HS-27A (cell line): Measurements from ENCODE around the gene SALL4.
A peak's percentile ranks its signal among the peaks of the same experiment; 100 is the strongest.
"Not testable (repeated sequence)": the region's sequence is repeated elsewhere in the genome, so short reads cannot be mapped to it uniquely, and the experiment has no call there.

Source experiments
- DNase-seq: peaks from one replicate; pipeline ENCODE4 v3.0.0-alpha.2; 2012; ENCODE audit warnings: low read depth, missing footprints

Gene SALL4

DNA sequence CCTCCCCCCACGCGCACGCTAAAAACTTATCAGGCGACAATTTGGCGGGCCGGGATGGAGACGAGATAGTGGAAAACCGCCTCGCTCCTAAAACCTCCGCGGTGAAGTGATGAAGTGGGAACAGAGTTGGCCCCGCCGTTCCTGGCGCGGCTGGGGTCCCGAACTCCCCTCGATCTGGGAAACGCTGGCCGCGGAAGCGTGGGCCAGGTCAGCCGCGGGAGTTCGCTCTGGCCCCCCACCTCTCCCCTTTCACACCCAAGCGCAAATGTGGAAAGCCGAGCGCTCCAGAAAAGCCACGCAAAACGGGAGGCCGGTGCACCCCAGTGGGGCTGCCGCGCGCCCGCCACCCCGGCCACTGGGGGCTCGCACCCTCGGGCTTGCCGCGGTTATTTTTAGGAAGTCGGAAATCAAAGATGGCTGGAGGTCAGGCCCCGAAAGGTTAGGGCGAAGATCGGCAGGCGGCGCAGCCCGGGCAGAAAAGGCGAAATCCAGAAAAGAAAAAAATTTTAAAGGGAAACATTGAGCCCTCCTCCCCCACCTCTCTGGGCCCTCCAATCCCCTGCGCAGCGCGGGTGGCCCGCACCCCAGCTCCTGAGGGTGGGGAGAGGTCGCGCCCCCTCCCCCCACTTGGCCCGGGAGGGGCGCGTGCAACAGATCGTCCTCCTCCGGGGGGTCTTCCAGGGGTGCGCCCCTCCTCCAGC, 1.0 kb downstream of the SALL4 start:
- DNase-seq = no peak

DNA sequence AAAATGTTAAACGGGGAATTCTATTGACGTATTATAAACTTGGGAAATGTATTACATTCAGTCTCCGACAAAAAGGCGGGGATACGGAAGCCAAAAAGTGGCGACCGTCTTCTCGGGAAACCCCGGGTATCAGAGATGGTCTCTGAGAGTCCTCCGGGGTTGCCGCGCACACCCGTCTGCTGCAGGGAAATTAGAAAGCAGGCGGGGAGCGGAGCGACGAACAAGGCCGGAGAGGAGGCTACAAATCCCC, 1.5 kb downstream of the SALL4 start:
- no peak for DNase-seq

DNA sequence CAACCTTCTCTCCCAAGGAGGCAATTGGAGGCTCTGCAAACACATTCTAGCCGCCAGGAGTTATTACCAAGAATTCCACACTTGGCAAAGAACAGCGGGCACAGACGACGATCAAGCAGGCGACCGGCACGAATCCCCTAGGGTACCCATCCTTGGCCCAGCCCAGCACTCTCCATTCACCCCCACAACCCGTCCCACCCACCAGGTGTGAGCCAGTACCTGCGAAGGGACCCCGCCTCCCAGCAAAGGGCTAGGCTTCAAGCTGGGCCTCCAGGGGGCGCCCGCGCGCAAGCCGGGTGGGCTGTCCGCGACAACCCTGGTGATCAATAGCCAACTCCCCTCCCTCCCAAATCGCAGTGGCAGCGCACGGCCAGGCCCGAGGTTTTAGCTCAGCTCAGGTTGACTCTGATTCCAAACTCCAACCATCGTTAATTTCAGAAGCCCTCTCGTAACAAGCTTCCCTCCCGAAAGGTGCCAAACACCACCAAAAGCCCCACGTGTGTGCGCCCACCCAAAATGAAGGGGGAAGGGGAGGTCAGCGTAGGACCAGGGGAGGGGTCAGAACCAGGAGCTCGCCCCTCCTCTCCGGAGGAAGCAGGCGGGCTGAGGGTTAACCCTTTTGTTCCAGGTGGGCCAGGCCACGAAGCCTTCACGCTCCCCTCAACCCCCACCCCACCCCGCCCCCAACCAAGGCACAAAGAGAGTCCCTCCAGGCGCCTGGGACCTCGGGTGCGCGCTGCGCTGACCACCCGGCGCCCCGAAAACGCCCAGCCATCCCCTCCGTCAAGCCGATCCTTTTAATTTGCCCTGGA, 2.1 kb downstream of the SALL4 start:
- peak; percentile 20 for DNase-seq

DNA sequence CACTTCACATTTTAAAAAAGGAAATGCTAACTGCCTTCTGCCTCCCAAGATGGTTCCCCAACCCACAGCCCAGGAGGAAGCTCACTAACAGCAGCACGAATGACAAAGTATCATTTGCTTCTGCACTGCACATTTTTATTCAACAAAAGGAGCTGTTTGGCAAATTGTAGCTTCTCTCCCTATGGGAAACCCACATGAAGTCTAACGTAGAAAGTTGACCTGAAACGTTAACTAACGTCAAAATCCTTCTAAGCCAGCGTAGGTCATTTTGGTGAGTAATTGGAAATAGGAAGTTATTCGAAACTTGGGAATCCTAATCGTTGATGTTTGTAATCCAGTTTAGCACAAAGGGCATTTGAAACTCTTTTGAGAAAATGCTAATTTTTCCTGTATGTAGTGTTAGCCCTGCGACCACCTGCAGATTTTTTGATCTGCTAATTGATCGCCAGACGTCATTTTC, 2.9 kb downstream of the SALL4 start:
- DNase-seq = no peak

DNA sequence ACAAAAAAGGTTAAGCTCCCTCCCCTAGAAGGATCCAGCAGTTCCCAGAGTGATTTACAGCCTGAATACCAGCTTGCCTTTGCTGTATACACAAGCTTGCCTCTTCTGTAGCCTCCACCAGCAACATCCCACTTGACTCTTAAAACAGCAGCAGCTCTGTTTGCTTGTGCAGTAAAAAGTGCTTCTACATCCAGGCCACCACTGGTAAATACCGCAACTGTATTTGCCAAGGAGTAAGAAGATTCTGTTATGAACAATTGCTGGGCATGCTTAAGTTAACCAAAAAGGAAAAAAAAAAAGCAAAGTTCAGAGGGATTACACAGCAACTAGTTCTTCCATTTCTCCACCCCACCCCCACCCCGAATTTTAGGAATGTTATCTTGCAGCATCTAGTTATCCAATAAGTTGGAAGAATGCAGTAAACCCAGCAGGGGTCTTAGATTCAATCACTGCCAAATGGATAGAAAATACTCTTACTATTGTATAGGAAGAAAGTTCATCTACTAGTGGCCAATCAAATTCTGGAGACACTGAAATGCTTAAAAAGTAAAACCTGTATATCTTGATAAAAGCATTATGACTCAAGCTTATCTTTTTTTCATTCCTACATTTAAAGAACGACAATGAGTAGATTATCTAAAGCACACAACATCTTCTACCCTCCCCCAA, 4.8 kb downstream of the SALL4 start:
- DNase-seq = no peak

DNA sequence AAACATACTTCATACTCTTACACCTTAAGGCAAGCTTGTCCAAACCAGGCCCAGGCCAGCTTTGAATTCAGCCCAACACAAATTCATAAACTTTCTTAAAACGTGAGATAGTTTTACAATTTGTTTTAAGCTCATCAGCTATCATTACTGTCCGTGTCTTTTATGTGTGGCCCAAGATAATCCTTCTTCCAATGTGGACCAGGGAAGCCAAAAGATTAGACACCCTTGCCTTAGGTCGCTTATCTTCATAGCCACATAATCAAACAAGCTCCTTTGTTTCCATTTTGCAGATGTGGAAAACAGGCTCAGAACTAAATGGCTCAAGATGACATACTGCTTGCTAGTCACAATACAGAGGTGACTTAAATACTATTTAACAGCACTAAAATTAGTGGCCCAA, 6.0 kb downstream of the SALL4 start:
- no peak for DNase-seq

DNA sequence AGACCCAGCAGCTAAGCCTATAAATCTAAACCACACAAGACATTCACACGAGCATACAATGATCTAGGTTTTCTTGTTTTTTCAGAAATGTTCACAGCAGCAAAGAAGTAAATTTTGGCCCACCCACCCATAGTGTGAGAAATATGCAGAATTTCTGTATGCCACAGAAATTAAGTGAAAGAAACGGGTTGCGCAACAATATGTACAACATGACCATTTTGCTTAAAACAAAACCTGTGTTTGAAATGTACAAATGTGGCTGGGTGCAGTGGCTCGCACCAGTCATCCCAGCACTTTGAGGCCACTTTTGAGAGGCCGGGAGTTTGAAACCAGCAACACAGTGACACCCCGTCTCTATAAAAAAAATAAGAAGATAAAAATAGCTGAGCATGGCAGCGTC, 9.4 kb downstream of the SALL4 start:
- no peak for DNase-seq

DNA sequence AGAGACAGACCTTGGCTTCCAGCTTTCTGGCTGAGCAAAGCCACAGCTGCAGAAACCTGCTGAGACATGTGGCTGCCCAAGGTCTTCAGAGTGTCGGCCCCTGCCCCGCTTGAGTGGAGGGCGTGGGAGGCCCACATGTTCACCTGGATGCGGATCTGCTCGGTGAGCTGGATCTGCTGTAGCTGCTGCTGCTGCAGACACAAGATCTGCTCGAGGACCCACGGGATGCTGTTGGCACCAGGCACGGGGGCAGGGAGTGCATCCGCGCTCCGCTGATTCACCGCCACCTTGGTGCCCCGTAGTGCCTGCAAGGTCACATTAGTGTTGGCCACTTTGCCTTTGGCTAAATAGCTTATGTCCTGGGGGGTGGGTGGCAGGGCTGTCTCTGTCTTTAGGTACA, 10.7 kb downstream of the SALL4 start:
- no peak for DNase-seq

DNA sequence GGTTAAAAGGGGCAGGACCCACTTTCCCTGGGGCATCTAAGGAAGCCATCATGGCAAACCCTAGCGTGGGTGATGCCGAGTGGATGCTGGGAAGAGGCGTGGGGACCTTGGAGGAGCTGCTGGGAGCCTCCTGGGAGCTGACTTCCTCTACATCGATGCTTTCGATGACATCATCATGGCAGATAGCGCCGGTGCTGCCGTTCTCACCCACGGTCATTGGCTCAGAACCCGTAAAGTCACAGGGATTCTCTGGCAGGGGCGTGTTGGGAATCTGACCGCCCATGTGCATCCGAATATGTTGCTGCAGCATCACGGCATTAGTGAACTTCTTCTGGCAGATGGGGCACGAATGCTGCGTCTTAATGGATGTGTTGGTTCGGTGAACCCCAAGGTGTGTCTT, 12.1 kb downstream of the SALL4 start:
- no peak for DNase-seq

DNA sequence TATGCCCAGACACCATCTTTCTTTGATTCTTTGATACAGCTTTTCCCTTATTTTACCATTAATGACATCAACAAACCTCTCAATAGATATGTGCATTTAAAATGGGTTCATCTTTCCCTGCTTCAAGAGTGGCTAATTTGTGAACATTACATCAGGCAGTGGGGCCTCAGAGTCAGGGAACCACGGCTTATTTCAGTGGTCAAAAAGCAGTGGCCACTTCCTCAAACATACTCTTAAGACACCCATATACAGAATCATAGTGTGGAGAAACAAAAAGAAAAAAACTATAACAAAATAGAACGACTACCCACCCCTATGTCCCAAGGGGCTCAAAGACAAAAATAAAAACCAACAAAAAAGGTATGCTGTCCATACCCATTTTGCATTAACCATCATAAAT, 12.9 kb downstream of the SALL4 start:
- no peak for DNase-seq

DNA sequence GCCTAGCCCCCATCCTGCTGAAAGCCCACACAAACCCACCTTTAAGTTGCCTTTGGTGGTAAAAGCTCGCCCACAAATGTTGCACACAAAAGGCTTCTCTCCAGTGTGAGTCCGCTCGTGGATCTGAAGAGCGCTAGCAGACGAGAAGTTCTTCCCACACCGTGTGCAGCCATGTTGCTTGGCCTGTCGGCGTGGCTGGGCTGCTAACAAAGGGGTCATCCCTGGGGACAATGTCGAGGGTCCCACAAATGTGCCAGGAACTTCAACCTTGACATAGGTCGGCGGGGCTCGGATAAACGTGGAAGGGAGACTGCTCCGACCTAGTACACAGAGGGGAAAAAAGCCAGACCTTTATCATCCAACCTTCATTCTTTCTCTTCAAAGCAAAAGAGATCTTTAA, 13.5 kb downstream of the SALL4 start:
- DNase-seq = no peak

DNA sequence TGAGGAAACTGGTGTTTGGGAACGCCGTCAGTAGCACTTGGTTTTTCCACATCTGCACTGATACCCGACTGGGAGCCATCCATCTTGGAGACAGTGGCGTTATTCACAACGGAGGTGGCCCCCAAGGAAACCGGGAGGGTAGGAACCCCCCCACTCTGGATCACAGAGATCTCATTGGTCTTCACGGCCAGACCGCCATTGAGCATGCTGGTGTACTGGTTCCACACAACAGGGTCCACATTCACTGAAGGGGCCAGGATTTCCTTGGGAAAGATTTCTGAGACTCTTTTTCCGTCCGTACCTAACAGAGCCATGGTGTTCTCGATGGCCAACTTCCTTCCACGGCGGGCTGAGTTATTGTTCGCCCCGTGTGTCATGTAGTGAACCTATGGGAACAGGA, 18.0 kb downstream of the SALL4 start:
- DNase-seq = no peak

DNA sequence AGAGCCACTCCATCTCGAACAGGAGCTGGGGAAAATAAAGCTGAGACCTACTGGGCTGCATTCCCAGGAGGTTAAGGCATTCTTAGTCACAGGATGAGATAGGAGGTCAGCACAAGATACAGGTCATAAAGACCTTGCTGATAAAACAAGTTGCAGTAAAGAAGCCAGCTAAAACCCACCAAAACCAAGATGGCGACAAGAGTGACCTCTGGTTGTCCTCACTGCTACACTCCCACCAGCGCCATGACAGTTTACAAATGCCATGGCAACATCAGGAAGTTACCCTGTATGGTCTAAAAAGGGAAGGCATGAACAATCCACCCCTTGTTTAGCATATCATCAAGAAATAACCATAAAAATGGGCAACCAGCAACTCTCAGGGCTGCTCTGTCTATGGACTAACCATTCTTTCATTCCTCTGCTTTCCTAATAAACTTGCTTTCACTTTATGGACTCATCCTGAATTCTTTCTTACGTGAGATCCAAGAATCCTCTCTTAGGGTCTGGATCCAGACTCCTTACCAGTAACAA, 24.0 kb downstream of the SALL4 start:
- DNase-seq = not testable (repeated sequence)

DNA sequence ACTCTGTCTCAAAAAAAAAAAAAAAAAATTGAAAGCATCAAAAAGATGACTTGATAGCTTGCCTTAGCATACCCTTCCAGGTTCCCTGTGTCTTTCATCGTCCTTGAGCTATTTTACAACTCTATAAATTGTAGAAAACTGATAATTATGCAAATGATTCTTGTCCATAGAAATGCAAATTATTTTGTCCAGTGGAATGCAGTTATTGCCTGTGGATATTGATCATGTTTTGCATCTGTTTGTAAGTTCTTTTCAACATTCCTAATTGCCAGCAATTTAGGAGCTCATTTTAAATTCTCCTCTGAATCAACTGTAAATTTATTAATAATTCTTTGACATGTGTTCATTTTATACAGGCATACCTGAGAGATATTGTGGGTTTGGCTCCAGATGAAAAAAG, 27.1 kb downstream of the SALL4 start:
- DNase-seq = no peak

DNA sequence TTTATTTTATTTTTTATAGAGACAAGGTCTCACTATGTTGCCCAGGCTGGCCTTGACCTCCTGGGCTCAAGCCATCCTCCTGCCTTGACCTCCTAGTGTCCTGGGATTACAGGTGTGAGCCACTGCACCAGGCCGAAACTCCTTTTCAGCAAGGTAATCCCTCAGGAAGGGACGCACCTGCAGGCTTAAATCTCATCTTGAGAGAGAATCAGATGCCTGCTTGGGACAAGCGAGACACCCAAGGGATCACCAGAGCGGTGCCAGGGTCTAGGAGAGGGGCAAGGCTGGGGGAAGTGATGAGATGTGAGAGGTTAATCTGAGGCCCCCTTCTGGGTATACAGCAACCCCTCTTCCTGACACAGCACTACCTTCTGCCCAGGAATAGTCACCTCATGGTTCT, 30.1 kb downstream of the SALL4 start:
- no peak for DNase-seq

DNA sequence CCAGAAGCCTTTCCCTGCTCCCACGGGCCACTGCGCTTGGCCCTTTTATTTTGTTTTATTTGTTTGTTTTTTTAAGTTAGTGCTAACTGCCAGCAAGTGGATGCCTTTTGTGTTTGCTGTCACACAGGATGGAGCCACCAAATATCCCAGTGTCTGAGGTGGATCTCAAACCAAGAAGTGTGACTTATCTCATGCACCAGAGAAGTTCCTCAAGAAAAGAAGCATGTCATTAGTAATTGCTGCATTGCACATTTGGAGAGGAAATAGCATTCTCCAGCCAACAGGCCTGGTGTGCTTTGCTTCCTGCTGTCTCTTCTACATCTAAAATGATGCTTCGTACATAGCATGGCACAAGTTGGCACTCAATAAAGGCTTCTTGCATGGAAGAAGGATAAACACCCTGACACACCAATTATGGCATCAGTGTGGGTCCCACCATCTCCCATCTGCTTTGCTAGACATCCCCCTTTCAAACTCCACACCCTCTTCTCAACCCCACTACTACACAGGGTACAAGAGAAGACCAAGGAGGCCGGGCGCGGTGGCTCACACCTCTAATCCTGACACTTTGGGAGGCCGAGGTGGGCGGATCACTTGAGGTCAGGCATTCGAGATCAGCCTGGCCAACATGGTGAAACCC, 32.2 kb downstream of the SALL4 start:
- no peak for DNase-seq

DNA sequence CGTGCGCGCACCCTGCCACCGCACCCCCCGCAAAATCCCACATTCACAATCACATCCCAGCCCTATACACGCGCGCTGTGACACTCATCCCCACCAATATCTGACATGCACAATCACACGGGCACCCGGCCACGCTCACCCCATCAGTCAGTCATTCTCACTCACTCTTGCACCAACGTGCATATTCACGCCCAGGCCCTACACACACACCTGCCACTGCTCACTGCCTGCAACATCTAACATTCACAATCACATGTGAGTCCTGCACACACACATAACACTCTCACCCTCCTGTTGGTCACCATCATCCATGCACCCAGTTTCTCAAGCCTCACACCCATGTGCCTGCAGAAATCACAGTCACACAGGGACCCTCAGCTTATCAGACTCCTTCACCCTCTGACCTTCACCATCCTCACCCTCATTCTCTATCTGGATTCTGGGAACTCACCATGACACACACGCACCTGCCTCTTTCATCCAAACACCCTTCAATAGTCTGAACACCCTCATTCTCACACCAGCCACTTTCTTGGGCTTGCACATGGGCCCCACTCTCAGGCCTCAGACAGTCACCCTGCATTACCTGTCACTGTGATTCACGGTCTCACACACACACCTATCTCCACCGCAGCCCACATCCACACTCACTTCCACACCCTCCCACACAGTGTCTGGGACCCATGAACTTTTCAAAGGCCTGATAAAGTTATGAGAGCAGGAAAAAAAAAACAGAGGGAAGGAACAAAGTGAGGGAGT, 33.4 kb downstream of the SALL4 start:
- DNase-seq = no peak

DNA sequence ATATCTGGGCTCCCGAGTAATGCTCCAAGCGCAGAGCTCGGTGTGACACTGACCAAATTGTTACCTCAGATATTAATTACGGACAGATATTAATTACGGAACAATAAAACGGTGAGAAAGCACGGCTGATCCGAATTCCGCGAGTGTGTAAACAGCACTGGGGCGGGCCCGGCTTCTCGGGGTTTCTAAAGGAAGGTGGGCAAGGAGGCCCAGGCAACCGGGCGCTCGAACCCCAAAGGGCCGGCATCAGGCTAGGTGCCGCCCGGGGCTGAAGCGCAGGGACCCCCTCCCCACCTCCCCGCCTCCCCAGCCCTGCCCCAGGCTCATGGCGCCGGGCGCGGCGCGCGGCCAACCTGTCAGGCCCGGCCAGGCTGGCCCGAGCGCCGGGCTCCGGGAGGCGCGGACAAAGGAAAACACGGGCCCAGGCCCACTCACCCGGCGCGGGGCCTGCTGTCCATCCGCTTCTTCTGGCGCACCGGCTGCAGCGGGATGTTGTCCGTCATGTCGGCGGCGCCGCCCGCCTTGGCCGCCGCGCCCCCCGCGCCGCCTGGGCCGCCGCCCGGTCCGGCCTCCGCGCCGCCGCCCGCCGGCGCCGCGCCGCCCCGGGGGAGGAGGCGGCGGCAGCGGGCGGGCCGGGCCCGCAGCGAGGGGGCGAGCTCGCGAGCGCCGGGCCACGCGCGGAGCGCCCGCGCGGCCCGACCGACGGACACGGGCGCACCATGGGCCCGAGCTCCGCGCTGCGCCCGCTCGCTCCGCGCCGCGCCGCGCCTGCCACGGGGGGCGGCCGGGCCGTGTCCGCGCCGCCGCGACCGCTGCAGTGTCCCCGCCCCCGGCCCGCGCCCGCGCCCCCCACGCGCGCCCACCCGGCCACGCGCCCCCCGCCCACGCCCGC, 34.2 kb downstream of the SALL4 start, which contains the start of gene ATP9A:
Gene ATP9A (minus strand): TSS at position 524 of the 892 bp plus-strand sequence. CDS start 21 bp downstream, at position 503.
- DNase-seq = no peak

DNA sequence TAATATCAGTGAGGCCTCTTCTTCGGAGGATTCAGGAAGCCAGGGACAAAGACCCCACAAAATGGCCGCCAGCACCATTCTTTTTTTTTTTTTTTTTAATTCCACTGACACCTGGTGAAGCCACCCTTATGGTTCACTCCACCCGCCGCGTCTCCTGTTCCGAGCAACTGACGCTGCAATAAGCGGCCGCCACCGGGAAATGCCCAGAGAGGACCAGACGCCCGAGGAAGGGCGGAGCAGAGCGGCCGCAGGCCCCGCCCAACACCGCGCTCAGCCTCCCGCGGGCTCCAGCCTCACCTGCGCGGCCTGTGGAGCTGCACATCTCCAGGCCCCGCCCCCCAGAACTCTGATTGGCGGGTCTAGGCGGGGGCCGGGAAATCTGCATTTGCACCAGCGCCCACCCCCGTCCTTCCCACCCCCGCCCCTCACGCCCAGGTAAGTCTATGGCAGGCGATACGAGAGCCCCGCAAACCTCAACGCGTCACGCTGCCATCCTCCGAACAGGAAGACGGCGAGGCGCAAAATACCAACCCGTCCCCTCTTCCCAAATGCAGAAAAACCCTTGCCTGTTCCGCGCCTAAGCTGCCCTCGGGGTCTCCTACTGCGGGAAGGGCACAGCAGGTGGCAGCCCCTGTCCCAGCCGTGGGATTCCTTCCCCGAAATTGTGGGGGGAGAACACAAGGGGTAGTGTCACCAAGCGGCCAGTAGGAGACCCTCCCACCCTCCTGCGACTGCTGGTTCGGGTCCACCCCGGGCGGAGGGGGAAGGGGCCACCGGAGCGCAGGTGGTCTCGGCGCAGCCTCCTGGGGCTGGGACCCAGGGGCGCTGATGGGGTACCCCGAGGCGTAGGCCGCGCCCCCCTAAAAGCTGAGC, 35.1 kb downstream of the SALL4 start:
- no peak for DNase-seq

DNA sequence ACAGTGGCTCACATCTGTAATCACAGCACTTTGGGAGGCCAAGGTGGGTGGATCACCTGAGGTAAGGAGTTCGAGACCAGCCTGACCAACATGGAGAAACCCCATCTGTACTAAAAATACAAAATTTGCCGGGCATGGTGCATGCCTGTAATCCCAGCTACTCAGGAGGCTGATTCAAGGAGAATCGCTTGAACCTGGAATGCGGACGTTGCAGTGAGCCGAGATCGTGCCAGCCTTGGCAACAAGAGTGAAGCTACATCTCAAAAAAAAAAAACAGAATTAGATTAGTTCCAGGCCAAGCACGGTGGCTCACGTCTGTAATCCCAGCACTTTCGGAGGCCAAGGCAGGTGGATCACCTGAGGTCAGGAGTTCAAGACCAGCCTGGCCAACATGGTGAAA, 36.9 kb downstream of the SALL4 start:
- not testable (repeated sequence) for DNase-seq
